Mesothelial cell of epicardium (in vitro differentiated cells): ENCODE data around the gene SLC35A2. TPM values are rescaled to one million over a fixed set of nuclear protein-coding genes. Genes with fewer than 3 reads are reported as not detected.

Source experiments
- DNase-seq, 2 experiments: peaks; one replicate each; pipeline ENCODE4 v3.0.0; 2021; ENCODE audit warnings: low spot score in 2 of 2; ENCODE audit not compliant: unreplicated experiment in 2 of 2
- H3K27ac Mint-ChIP-seq: 2 replicates; pipeline ENCODE4 v1.8.0; 2021; ENCODE audit warnings: mixed read lengths
- H3K27me3 Mint-ChIP-seq: 2 replicates; pipeline ENCODE4 v1.8.0; 2021; ENCODE audit warnings: low read depth, mixed read lengths
- H3K36me3 Mint-ChIP-seq: 2 replicates; pipeline ENCODE4 v1.8.0; 2021; ENCODE audit warnings: mixed read lengths
- H3K4me1 Mint-ChIP-seq: 2 replicates; pipeline ENCODE4 v1.8.0; 2021; ENCODE audit warnings: mixed read lengths
- H3K4me3 Mint-ChIP-seq: 2 replicates; pipeline ENCODE4 v1.8.0; 2021; ENCODE audit warnings: mild to moderate bottlenecking, moderate library complexity, mixed read lengths
- H3K9me3 Mint-ChIP-seq: 2 replicates; pipeline ENCODE4 v1.8.0; 2021; ENCODE audit warnings: mixed read lengths
- CTCF ChIP-seq: fragments of 200-600 bp; sonication (generic); IDR thresholded peaks from one replicate; pipeline ENCODE4 v1.5.0; 2021; ENCODE audit warnings: antibody characterized with exemption; ENCODE audit not compliant: unreplicated experiment
- total RNA-seq: library from RNA; stranded (reverse); gene quantifications from 3 replicates; pipeline ENCODE4 v1.2.1, GENCODE V29; 2021

Gene SLC35A2
- total RNA-seq, 1 donor from 2014 or later: 43.8 TPM

GRCh38 chrX:48956728-48957414 lies 45.4 kb upstream of the SLC35A2 start:
- TF ChIP-seq CTCF: no peak
- H3K27me3 Mint-ChIP-seq: no peaks in the 10 kb centered on the region
- H3K4me3 Mint-ChIP-seq: peak overlapping the region; percentile 75
- H3K27ac Mint-ChIP-seq: peak overlapping the region; percentile 72
- H3K36me3 Mint-ChIP-seq: peaks cover 2% of the 10 kb centered on the region
- H3K9me3 Mint-ChIP-seq: peaks cover 10% of the 10 kb centered on the region
- DNase-seq: no peak
- H3K4me1 Mint-ChIP-seq: peaks cover 29% of the 10 kb centered on the region

GRCh38 chrX:48948589-48948988 lies 37.1 kb upstream of the SLC35A2 start:
- Mint-ChIP-seq H3K4me3 (no peak overlapping the region), H3K9me3 (peaks cover 8% of the 10 kb centered on the region), H3K27me3 (no peaks in the 10 kb centered on the region), H3K4me1 (no peaks in the 10 kb centered on the region), H3K27ac (no peak overlapping the region), H3K36me3 (peaks cover 2% of the 10 kb centered on the region)
- no peak for TF ChIP-seq CTCF
- DNase-seq: no peak

DNA sequence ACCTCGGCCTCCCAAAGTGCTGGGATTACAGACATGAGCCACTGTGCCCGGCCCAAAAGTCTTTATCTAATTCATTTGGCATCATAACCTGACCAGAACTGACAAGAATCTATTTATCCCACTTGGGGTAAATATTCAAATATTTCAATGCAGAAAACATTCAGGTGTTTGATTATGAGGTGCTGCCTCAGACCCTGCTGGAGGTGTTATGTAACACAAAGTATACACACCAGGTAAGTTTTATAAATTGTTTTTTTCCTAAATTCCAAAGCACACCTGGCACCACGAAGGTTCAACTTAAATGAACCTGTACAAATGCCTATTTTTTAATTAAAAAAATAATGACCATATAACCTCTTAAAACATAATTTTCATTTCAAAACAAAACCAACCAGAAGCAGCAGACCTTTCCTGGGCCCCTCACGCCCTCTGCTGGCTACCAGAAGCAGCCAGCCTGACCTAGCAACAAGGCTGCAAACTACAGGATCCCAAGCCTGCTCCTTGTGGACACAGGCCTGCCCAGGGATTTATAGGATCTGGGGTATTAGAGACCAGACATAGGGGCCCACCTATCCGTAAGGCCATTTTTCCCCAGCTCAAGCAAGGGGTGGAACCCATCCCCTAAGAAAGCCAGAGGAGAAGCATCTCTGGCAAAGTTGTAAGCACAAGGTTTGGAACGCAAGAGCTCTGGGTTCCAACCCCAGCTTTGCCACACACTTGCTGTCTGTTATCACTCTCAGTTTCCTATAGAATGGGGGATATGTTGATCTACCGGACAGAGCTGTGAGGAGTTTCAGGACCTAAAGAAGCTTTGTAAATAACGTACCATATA lies 34.3 kb upstream of the SLC35A2 start:
- Mint-ChIP-seq H3K4me3 (no peak overlapping the region), H3K36me3 (peaks cover 5% of the 10 kb centered on the region), H3K27me3 (no peaks in the 10 kb centered on the region), H3K4me1 (no peaks in the 10 kb centered on the region), H3K27ac (peak overlapping the region; percentile 16), H3K9me3 (peaks cover 19% of the 10 kb centered on the region)
- DNase-seq: peak in 1 of 2 experiments; percentile 46
- TF ChIP-seq CTCF: no peak

- Mint-ChIP-seq H3K36me3 (peaks cover 3% of the 10 kb centered on the region), H3K9me3 (peaks cover 17% of the 10 kb centered on the region), H3K4me1 (no peaks in the 10 kb centered on the region), H3K27me3 (no peaks in the 10 kb centered on the region), H3K4me3 (no peak overlapping the region), H3K27ac (no peak overlapping the region)
- TF ChIP-seq CTCF: no peak
- no peak for DNase-seq
Observed at GRCh38 chrX:48942895-48943294, 31.4 kb upstream of the SLC35A2 start.

DNA sequence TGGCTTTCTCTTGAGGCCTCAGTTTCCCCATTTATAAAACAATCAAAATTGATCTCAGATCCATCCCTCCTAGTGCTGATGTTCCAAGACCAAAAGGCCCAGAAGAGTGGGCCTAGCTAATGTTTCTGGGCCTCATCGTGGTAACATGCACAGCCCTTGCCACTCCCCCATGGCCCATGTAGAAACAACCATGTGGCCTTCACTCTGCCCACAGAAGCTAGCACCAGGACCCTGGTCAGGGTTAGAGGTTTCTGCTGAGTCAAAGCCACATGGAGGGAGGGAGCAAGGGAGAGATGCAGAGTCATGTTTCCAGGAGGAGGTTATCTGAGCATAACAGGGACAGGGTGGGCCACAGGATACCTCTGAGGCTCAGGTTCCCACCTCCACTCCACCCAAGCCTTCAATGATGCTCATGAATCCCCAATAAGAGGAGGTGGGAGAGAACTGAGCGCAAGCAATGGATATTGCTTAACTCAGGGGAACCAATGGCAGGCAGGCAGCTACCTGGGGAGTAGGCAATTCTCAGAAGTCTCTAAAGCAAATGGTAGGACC lies 29.0 kb upstream of the SLC35A2 start:
- TF ChIP-seq CTCF: no peak
- Mint-ChIP-seq H3K4me3 (no peak overlapping the region), H3K36me3 (peaks cover 3% of the 10 kb centered on the region), H3K4me1 (no peaks in the 10 kb centered on the region), H3K27ac (no peak overlapping the region), H3K27me3 (no peaks in the 10 kb centered on the region), H3K9me3 (peaks cover 21% of the 10 kb centered on the region)
- DNase-seq: no peak
